ENCODE measurements around the gene MYL12A.

The MYL12A gene

GRCh38 chr18:3256693-3257626 is 9.4 kb downstream of the MYL12A start:
- DNase-seq, result no peak

- no peak for DNase-seq
These were observed 10.1 kb downstream of the MYL12A start for GRCh38 chr18:3257627-3258120.

GRCh38 chr18:3260995-3261372 is 13.4 kb downstream of the MYL12A start:
- no peak for DNase-seq

- peak; percentile 64 for DNase-seq
These were observed 14.0 kb downstream of the MYL12A start, which contains the start of gene MYL12B for GRCh38 chr18:3261373-3262233. Gene MYL12B, plus strand, starts transcription at chr18:3262133. Its CDS starts 10,766 bp downstream, at chr18:3272899.

- no peak for DNase-seq
These were observed 14.9 kb downstream of the MYL12A start for GRCh38 chr18:3262234-3263131.

GRCh38 chr18:3263132-3263700 is 15.6 kb downstream of the MYL12A start:
- DNase-seq, result no peak

- no peak for DNase-seq
These were observed 16.8 kb downstream of the MYL12A start for GRCh38 chr18:3264362-3264761.

- DNase-seq, result no peak
These were observed 18.0 kb downstream of the MYL12A start for GRCh38 chr18:3265564-3266033.

GRCh38 chr18:3266062-3266608 is 18.5 kb downstream of the MYL12A start:
- DNase-seq, result no peak

- DNase-seq, result no peak
These were observed 20.7 kb downstream of the MYL12A start for GRCh38 chr18:3268306-3268705.

- peak in 1 of 2 experiments; percentile 14 for DNase-seq
These were observed 21.8 kb downstream of the MYL12A start for GRCh38 chr18:3269241-3269913.

GRCh38 chr18:3269914-3270299 is 22.3 kb downstream of the MYL12A start:
- DNase-seq, result no peak

- DNase-seq, result no peak
These were observed 25.4 kb downstream of the MYL12A start for GRCh38 chr18:3273042-3273441.

- peak in 1 of 2 experiments; percentile 14 for DNase-seq
These were observed 30.1 kb downstream of the MYL12A start for GRCh38 chr18:3277643-3278213.

- DNase-seq, result no peak
These were observed 31.9 kb downstream of the MYL12A start for GRCh38 chr18:3279201-3280185.

GRCh38 chr18:3281456-3282400 is 34.1 kb downstream of the MYL12A start:
- DNase-seq, result peak; percentile 81 to 83

GRCh38 chr18:3283253-3283863 is 35.8 kb downstream of the MYL12A start:
- no peak for DNase-seq

- DNase-seq, result no peak
These were observed 36.3 kb downstream of the MYL12A start for GRCh38 chr18:3283908-3284307.
